SK-N-SH (cell line): ENCODE measurements around the gene BTBD9. TPM values are rescaled to one million over a fixed set of nuclear protein-coding genes. Genes with fewer than 3 reads are reported as not detected.

Experiments used
- CTCF ChIA-PET: fragments of 300-600, 350-600 bp; formaldehyde crosslinking; extraction: SDS; loops from one replicate; lab custom pipeline; 2021; lab: Yijun Ruan, JAX
- POLR2A ChIA-PET: fragments of 350-600 bp; sonication (Branson Sonifier 250); formaldehyde crosslinking; extraction: SDS; loops from one replicate; lab custom pipeline; 2020; ENCODE audit warnings: antibody characterized with exemption, inconsistent platforms; lab: Yijun Ruan, JAX
- DNase-seq: peaks from one replicate; pipeline ENCODE4 v3.0.0; 2012
- H2AFZ ChIP-seq: fragments of 200-600 bp; sonication (generic); 2 replicates; pipeline ENCODE4 v1.8.1; 2016; ENCODE audit warnings: antibody characterized with exemption, mild to moderate bottlenecking, low read depth
- H3F3A ChIP-seq: fragments of 200-600 bp; sonication (generic); replicated peaks from 2 replicates; pipeline ENCODE3; 2016; ENCODE audit warnings: antibody characterized with exemption, mild to moderate bottlenecking; ENCODE audit not compliant: insufficient read depth
- H3K27ac ChIP-seq, 2 experiments: fragments of 200-500 bp in 1 of 2; fragments of 200-600 bp in 1 of 2; sonication (Bioruptor generic) in 1 of 2; sonication (generic), shearing (Covaris generic) in 1 of 2; 2 replicates each; pipeline versions ENCODE4 v1.5.1 to v1.6.1; 2014 to 2016; ENCODE audit warnings: low read depth in 2 of 2, inconsistent platforms in 1 of 2, low read length in 1 of 2, mild to moderate bottlenecking in 1 of 2, mixed read lengths in 1 of 2
- H3K27me3 ChIP-seq: fragments of 200-600 bp; sonication (generic), shearing (Covaris generic); 2 replicates; pipeline ENCODE4 v1.6.1; 2016; ENCODE audit warnings: mixed run types; ENCODE audit not compliant: insufficient read depth
- H3K36me3 ChIP-seq, 2 experiments: fragments of 200-500 bp in 1 of 2; fragments of 200-600 bp in 1 of 2; sonication (Bioruptor generic) in 1 of 2; sonication (generic) in 1 of 2; replicated peaks in 1 of 2; 2 replicates each; pipeline versions ENCODE3 to v1.5.1; 2014 to 2016; ENCODE audit warnings: low read length in 1 of 2, mild to moderate bottlenecking in 1 of 2; ENCODE audit not compliant: insufficient read depth in 2 of 2, control insufficient read depth in 1 of 2
- H3K4me1 ChIP-seq, 2 experiments: fragments of 200-500 bp in 1 of 2; fragments of 200-600 bp in 1 of 2; sonication (Bioruptor generic) in 1 of 2; sonication (generic), shearing (Covaris generic) in 1 of 2; 2 replicates each; pipeline versions ENCODE4 v1.5.1 to v1.6.1; 2014 to 2016; ENCODE audit warnings: low read depth in 1 of 2, low read length in 1 of 2, mixed run types in 1 of 2; ENCODE audit not compliant: insufficient read depth in 2 of 2, control insufficient read depth in 1 of 2
- H3K4me2 ChIP-seq: fragments of 200-600 bp; sonication (generic), shearing (Covaris generic); 2 replicates; pipeline ENCODE4 v1.6.1; 2017; ENCODE audit warnings: mixed run types
- H3K4me3 ChIP-seq, 2 experiments: fragments of 200-500 bp in 1 of 2; fragments of 200-600 bp in 1 of 2; sonication (Bioruptor generic) in 1 of 2; sonication (generic), shearing (Covaris generic) in 1 of 2; 2 replicates each; pipeline versions ENCODE4 v1.5.1 to v1.8.1; 2014 to 2016; ENCODE audit warnings: low read depth in 2 of 2, inconsistent platforms in 1 of 2, low read length in 1 of 2, mild to moderate bottlenecking in 1 of 2, mixed read lengths in 1 of 2, moderate library complexity in 1 of 2
- H3K79me2 ChIP-seq: fragments of 200-600 bp; sonication (generic); 2 replicates; pipeline ENCODE4 v1.8.1; 2017; ENCODE audit warnings: mild to moderate bottlenecking; ENCODE audit not compliant: insufficient read depth
- H3K9ac ChIP-seq: fragments of 200-600 bp; sonication (generic); 2 replicates; pipeline ENCODE4 v1.6.1; 2017; ENCODE audit warnings: mixed run types
- H3K9me2 ChIP-seq: fragments of 200-600 bp; sonication (generic); 2 replicates; pipeline ENCODE4 v1.6.1; 2017; ENCODE audit warnings: mixed run types
- H3K9me3 ChIP-seq: fragments of 200-600 bp; sonication (generic); 2 replicates; pipeline ENCODE4 v1.6.1; 2017; ENCODE audit warnings: mixed run types, mild to moderate bottlenecking, moderate library complexity
- H4K20me1 ChIP-seq: fragments of 200-600 bp; sonication (generic); 2 replicates; pipeline ENCODE4 v1.6.1; 2017; ENCODE audit warnings: mild to moderate bottlenecking, mixed run types; ENCODE audit not compliant: insufficient read depth
- CHD2 ChIP-seq: fragments of 150-350 bp; IDR thresholded peaks from 2 replicates; pipeline ENCODE4 v1.6.1; 2018; ENCODE audit warnings: low read length; ENCODE audit not compliant: partially characterized antibody
- CTCF ChIP-seq: fragments of 200-600 bp; sonication (generic); IDR thresholded peaks from 2 replicates; pipeline ENCODE4 v1.6.1; 2017; ENCODE audit warnings: antibody characterized with exemption, mild to moderate bottlenecking, moderate library complexity
- EP300 ChIP-seq, 2 experiments: IDR thresholded peaks; 2 replicates each; pipeline versions ENCODE4 v1.4.0 to v1.6.1; 2012; ENCODE audit warnings: borderline replicate concordance in 1 of 2, low read depth in 1 of 2, low read length in 1 of 2
- FOSL2 ChIP-seq: IDR thresholded peaks from 2 replicates; pipeline ENCODE4 v1.4.0; 2012; ENCODE audit warnings: low read depth, mild to moderate bottlenecking, moderate library complexity, borderline replicate concordance
- GABPA ChIP-seq: IDR thresholded peaks from 2 replicates; pipeline ENCODE4 v1.4.0; 2012; ENCODE audit warnings: low read depth, mild to moderate bottlenecking
- IRF3 ChIP-seq: fragments of 150-350 bp; IDR thresholded peaks from 2 replicates; pipeline ENCODE4 v1.6.1; 2016; ENCODE audit warnings: mild to moderate bottlenecking, low read depth, low read length
- JUND ChIP-seq: IDR thresholded peaks from 2 replicates; pipeline ENCODE4 v1.4.0; 2012
- MAX ChIP-seq: IDR thresholded peaks from 2 replicates; pipeline ENCODE4 v1.4.0; 2012; ENCODE audit warnings: low read depth
- MEF2A ChIP-seq: IDR thresholded peaks from 2 replicates; pipeline ENCODE4 v1.4.0; 2012; ENCODE audit warnings: low read depth, borderline replicate concordance
- MXI1 ChIP-seq: IDR thresholded peaks from 2 replicates; pipeline ENCODE4 v1.6.1; 2012; ENCODE audit warnings: mild to moderate bottlenecking, low read depth, low read length, improper control_type of control experiment
- PBX3 ChIP-seq: IDR thresholded peaks from 2 replicates; pipeline ENCODE4; 2012
- SIN3A ChIP-seq: IDR thresholded peaks from 2 replicates; pipeline ENCODE4 v1.6.1; 2012; ENCODE audit warnings: low read depth, mild to moderate bottlenecking, low read length, moderate library complexity, borderline replicate concordance
- SMC3 ChIP-seq: IDR thresholded peaks from 2 replicates; pipeline ENCODE4 v1.6.1; 2012; ENCODE audit warnings: low read depth, low read length, improper control_type of control experiment
- TCF12 ChIP-seq: IDR thresholded peaks from 2 replicates; pipeline ENCODE4 v1.4.0; 2012
- USF1 ChIP-seq: IDR thresholded peaks from 2 replicates; pipeline ENCODE4 v1.4.0; 2012; ENCODE audit warnings: low read depth, borderline replicate concordance
- ZBTB33 ChIP-seq: IDR thresholded peaks from 2 replicates; pipeline ENCODE4 v1.4.0; 2012; ENCODE audit warnings: low read depth, borderline replicate concordance
- WGBS: methylation state at CpG from one replicate; pipeline ENCODE4 v1.1.6; 2017; ENCODE audit warnings: low lambda C conversion rate; 5-methylcytosine and 5-hydroxymethylcytosine counted together
- polyA plus RNA-seq, 3 experiments: library from polyadenylated mRNA; depleted of rRNA; stranded (reverse); fragments of >200 nt; gene quantifications; 2 replicates each; pipeline ENCODE4 v1.2.3, GENCODE V29; 2012

Gene BTBD9
- polyA plus RNA-seq, 1 of the 3 experiments (the other 2 are of a cell fraction): 2.2 TPM

GRCh38 chr6:38555606-38556005, 84.1 kb downstream of the BTBD9 start:
- no peak overlapping the region for H3K4me3 ChIP-seq
- no peak overlapping the region for H3K4me2 ChIP-seq
- no peaks in the 10 kb centered on the region for H3K9me3 ChIP-seq
- ChIA-PET CTCF (no interaction called here), POLR2A (no interaction called here)
- no peak overlapping the region for H2AFZ ChIP-seq
- no peaks in the 10 kb centered on the region for H4K20me1 ChIP-seq
- no peaks in the 10 kb centered on the region for H3K79me2 ChIP-seq
- peaks cover 3 to 15% of the 10 kb centered on the region in 2 experiments; a peak in 3 of 4 replicates for H3K4me1 ChIP-seq
- H3K27ac ChIP-seq: peak overlapping the region; percentile 49 to 62; a peak in 2 of 4 replicates
- H3K9ac ChIP-seq: no peak overlapping the region
- no peak for DNase-seq
- H3K9me2 ChIP-seq: no peaks in the 10 kb centered on the region
- 75% methylated on average over 3 of the region's 3 CpGs for WGBS
- no peaks in the 10 kb centered on the region for H3K27me3 ChIP-seq
- TF ChIP-seq GABPA (no peak), USF1 (no peak), CHD2 (no peak), CTCF (no peak), SMC3 (no peak), PBX3 (no peak), IRF3 (no peak), MAX (no peak)
- H3F3A ChIP-seq: peaks cover 11% of the 10 kb centered on the region
- no peaks in the 10 kb centered on the region for H3K36me3 ChIP-seq

GRCh38 chr6:38554700-38555413, 84.9 kb downstream of the BTBD9 start:
- H3K9me2 ChIP-seq: no peaks in the 10 kb centered on the region
- H3K4me3 ChIP-seq: no peak overlapping the region
- ChIA-PET CTCF (interaction anchor here (0.7 to 1.3 kb wide), 5 partner anchors 9 to 863 kb away, joined by 3 to 4 read pairs (median 3); no protein-coding TSS in a partner anchor), POLR2A (no interaction called here)
- no peak for DNase-seq
- no peaks in the 10 kb centered on the region for H3K36me3 ChIP-seq
- peak overlapping the region; percentile 13 to 49; a peak in 3 of 4 replicates for H3K27ac ChIP-seq
- 53% methylated on average over 4 of the region's 4 CpGs for WGBS
- H2AFZ ChIP-seq: no peak overlapping the region
- TF ChIP-seq ZBTB33 (no peak), TCF12 (0 out of 2 replicates have a peak, but pooled peaks have one; percentile 12), EP300 (IDR thresholded peaks at IDR 0.05; ENCODE audit: borderline replicate concordance in 1 of 2, low read depth in 1 of 2, low read length in 1 of 2) (0 out of 4 replicates have a peak, but pooled peaks of 1 of the 2 experiments have one; percentile 20), SIN3A (no peak), FOSL2 (peak; percentile 74), MEF2A (no peak), JUND (peak; percentile 62), MXI1 (no peak)
- H3K9me3 ChIP-seq: no peaks in the 10 kb centered on the region
- H3K79me2 ChIP-seq: no peaks in the 10 kb centered on the region
- peaks cover 3 to 15% of the 10 kb centered on the region in 2 experiments; a peak in 3 of 4 replicates for H3K4me1 ChIP-seq
- no peaks in the 10 kb centered on the region for H3K27me3 ChIP-seq
- peaks cover 11% of the 10 kb centered on the region for H3F3A ChIP-seq
- H3K9ac ChIP-seq: no peak overlapping the region
- 0 out of 2 replicates have a peak overlapping the region, but pooled peaks have one; percentile 4 for H3K4me2 ChIP-seq
- no peaks in the 10 kb centered on the region for H4K20me1 ChIP-seq
